HG03469 (cell line): Measurements from ENCODE around the gene HDAC4.

Experiments
- ATAC-seq: cut with Tn5 transposase; IDR thresholded peaks from one replicate; pipeline ENCODE4 v1.9.1; 2021; ENCODE audit warnings: mild to moderate bottlenecking, moderate library complexity, moderate number of reproducible peaks; ENCODE audit not compliant: unreplicated experiment

The HDAC4 gene

DNA sequence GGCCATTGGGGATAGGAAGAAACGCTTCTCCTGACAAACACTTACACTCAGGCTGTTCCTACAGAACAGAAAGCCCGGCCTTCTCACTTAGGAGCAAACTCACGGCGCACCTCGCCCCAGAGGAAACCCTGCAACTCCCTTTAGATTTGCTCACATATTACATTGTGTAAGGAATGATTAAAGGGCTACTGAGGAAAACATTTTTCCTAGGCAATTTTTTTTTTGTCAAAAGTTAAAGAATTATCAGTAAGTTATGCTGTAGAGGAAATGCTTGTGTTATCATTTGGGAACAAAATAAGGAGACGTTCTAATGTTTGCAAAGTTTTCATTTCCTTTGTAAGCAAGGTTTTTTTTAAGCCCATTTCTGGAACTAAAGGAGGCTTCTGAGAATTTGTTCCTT is 264.1 kb downstream of the HDAC4 start:
- ATAC-seq, result no peak

DNA sequence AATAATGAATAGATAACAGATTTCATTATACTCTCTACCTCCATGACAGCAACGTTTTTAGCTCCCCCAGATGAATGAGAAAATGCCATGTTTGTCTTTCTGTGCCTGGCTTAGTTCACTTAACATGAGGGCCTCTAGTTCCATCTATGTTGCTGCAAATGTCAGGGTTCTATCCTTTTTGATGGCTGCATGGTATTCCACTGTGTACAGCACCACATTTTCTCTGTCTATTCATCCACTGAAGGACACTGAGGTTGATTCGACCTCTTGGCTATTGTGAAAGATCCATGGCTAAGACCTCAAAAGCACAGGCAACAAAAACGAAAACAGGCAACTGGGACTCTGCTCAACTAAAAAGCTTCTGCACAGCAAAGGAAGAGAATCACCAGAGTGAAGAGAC is 264.6 kb downstream of the HDAC4 start:
- no peak for ATAC-seq

DNA sequence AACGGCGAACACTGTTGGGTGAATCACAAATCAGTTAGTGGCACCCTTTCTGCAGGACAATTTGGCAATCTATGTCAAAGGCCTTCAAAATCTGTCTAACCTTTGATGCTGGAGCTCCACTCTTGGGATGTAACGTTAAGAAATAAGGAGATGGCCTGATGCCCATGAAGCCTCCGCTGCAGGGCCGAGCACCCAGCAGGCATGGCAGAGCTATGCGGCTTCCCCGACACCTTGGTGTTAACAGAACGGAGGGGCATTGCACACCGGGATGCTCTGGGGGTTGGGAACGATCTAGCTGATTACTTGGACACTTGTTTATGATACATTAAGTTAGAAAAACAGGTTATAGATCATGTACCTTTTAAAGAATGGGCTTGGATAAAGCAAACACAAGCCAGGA is 265.3 kb downstream of the HDAC4 start:
- ATAC-seq, result no peak

DNA sequence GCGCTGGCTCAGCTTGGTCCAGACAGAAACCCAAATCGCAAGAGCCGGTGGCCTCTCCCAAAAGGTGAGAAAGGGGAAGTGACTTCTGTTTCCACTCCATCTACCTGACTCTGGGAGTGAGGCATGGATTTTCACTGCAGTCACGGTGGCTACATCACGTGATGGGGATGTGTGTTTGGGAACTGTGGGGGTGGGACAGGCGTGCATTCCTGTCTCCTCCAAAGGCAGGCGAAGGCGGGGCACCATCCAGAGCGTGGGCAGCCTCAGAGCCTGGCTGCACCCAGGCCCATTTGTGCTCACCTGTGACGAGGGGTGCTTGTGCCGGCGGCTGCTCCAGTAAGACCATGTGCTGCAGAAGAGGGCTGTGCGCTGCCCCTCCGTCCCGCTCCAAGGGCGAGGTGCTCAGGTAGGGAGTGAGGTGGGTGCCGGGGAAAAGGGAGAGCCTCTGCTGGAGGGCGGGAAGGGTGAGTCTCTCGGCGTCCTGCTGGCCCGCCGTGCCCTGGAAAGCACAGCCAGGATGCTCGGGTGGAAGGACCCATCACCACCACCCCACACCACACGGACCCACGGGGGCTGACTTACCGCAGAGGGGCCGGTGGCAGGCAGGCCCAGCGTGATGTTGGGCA is 266.8 kb downstream of the HDAC4 start:
- ATAC-seq, result no peak

DNA sequence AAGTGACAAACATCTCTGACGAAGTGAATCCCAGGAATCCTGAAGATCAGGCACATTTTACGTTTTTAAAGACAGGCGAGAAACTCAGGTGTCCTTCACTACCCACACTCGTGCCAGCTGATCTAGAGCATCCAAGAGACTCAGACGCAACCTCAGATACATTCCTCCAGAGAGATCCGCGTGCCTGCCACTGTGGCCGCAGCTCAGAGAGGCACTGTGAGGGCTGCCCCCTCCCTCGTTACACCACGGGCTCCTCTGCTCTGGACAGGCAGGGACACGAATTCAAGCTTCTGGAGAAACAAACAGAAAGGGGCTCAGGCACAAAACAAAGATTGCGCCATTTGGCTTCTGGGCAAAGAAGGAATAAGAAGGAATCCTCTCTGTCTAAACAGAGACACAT is 268.0 kb downstream of the HDAC4 start:
- ATAC-seq, result no peak

- no peak for ATAC-seq
Observed at GRCh38 chr2:239132156-239132709, 268.6 kb downstream of the HDAC4 start.

GRCh38 chr2:239131521-239131920 is 269.3 kb downstream of the HDAC4 start:
- no peak for ATAC-seq

GRCh38 chr2:239130786-239131325 is 270.0 kb downstream of the HDAC4 start:
- no peak for ATAC-seq

GRCh38 chr2:239130041-239130440 is 270.8 kb downstream of the HDAC4 start:
- ATAC-seq, result no peak

- ATAC-seq, result no peak
Observed at GRCh38 chr2:239129147-239129920, 271.5 kb downstream of the HDAC4 start.

GRCh38 chr2:239128706-239129105 is 272.1 kb downstream of the HDAC4 start:
- ATAC-seq, result no peak

GRCh38 chr2:239127513-239127912 is 273.3 kb downstream of the HDAC4 start:
- ATAC-seq, result no peak

DNA sequence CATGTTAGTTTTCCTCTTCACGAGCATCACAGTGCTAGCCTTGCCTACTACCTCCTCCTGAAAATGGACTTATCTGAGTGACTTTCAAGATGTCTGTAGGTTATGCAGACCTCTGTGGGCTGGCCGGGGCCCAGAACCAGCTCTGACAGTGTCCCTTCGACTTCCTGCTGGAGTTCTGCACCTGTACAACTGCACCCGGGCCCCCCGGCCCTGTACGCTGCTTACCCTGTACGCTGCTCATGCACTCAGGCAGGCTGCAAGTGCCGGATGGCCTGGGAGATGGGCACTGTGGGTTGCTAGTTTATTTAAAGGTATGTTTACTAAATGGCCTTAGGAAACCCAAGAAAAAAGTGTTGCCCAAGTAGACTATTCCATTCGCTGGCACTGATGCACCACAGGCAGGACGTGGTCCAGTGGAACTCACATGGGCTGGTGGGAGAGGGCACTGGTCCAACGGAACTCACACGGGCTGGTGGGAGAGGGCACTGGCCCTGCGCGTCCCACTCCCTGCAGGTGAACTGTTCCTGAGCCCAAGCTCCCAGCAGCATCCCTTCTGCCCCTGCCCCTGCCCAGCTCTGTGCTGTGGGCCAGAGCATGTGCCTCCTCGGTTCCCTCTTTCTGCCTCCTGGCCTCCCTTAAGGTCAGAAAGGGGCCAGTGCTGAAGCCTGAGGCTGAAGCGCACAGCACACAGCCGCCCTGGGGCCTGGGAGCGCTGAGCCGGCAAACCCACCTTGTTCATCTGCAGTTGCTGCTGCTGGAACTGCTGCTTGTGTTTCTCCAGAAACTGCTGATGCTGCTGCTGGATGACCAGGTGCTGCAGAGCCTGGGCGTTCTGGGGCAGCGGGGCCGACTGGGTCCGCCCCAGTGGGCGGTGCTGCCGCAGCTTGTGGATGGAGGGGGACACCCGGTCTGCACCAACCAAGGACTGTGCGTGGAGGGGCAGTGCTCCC is 274.8 kb downstream of the HDAC4 start:
- ATAC-seq, result no peak

- ATAC-seq, result no peak
Observed at GRCh38 chr2:239124152-239124899, 276.5 kb downstream of the HDAC4 start.

DNA sequence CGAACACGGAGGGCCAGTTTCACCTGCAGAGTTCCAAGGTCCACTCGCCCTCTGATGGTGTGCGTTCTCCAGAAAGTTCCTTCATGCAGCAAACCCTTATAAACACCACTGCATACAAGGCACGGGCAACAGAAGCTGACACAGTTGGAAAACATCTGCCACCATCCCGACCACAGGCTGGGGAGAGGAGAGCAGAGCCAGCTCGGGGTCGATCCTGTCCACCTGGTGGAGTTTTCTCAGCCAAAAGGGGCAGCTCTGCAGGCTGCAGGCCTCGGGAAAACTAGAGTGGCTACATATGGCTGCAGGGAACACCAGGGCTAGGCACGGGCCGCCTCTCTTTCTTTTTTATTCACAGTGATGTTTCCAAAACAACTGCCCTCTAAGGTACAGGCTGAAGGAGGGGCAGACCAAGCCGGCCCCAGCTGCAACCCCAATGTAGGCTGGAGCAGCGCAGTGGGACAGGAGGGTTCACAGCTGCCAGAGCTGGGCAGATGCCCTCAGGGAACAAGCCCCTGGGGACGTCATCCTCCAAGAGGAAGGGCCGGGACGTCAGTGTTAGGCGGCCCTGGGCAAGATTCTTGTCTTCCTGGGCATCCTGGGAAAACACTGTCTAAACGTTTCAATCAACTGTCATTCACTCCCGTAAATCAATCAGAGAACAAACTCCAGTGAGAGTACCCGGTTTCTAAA is 278.3 kb downstream of the HDAC4 start:
- no peak for ATAC-seq

- ATAC-seq, result no peak
Observed at GRCh38 chr2:239121600-239122012, 279.2 kb downstream of the HDAC4 start.

- ATAC-seq, result no peak
Observed at GRCh38 chr2:239120664-239121063, 280.2 kb downstream of the HDAC4 start.

GRCh38 chr2:239119346-239120126 is 281.3 kb downstream of the HDAC4 start:
- no peak for ATAC-seq
